Thoracic aorta (tissue), 2 donors: ENCODE data around the gene MYOM1. TPM values are rescaled to one million over a fixed set of nuclear protein-coding genes. Genes with fewer than 3 reads are reported as not detected.

Source experiments
- ATAC-seq: fragments of 150-250 bp; one replicate; pipeline ENCODE4 v1.8.0; 2017; ENCODE audit warnings: low read depth; ENCODE audit not compliant: insufficient number of reproducible peaks, low FRiP score
- DNase-seq: peaks from one replicate; pipeline ENCODE4 v3.0.0-alpha.2; 2020; ENCODE audit warnings: low spot score
- H3K27ac ChIP-seq, 2 donors: fragments of 200-600 bp; sonication (generic); 1 replicate in 1 of 2; 2 replicates in 1 of 2; pipeline ENCODE4 v1.5.1; 2016; ENCODE audit warnings: mild to moderate bottlenecking in 2 of 2, moderate library complexity in 2 of 2
- H3K27me3 ChIP-seq: fragments of 200-600 bp; sonication (generic); replicated peaks from 2 replicates; pipeline ENCODE4 v1.6.0; 2016; ENCODE audit warnings: mild to moderate bottlenecking; ENCODE audit not compliant: insufficient read depth
- H3K36me3 ChIP-seq: fragments of 200-600 bp; sonication (generic); one replicate; pipeline ENCODE4 v1.5.1; 2016
- H3K4me1 ChIP-seq, 2 donors: fragments of 200-600 bp; sonication (generic); 1 replicate in 1 of 2; 2 replicates in 1 of 2; pipeline versions ENCODE4 v1.5.1 to v1.6.0; 2016; ENCODE audit warnings: low read depth in 2 of 2, mild to moderate bottlenecking in 1 of 2; ENCODE audit not compliant: control insufficient read depth in 1 of 2
- H3K4me3 ChIP-seq: fragments of 200-600 bp; sonication (generic); 2 replicates; pipeline ENCODE4 v1.5.1; 2016; ENCODE audit warnings: mild to moderate bottlenecking
- H3K9me3 ChIP-seq: fragments of 200-600 bp; sonication (generic); 2 replicates; pipeline ENCODE4 v1.5.1; 2016
- CTCF ChIP-seq: fragments of 200-600 bp; sonication (generic); IDR thresholded peaks from one replicate; pipeline ENCODE4 v1.5.1; 2019; ENCODE audit warnings: antibody characterized with exemption
- total RNA-seq, 2 donors: library from RNA; depleted of rRNA; stranded (reverse); fragments of >200 nt; gene quantifications; one replicate each; pipeline versions ENCODE4 v1.1.0 to v1.2.3, GENCODE V29; 2016

The MYOM1 gene
- total RNA-seq, 2 donors from 2014 or later, result 16.1 to 27.2 TPM

GRCh38 chr18:3260995-3261372 is 41.2 kb upstream of the MYOM1 start:
- H3K4me1 ChIP-seq, result peaks cover 38 to 61% of the 10 kb centered on the region in 2 donors
- peaks cover 19% of the 10 kb centered on the region for H3K36me3 ChIP-seq
- H3K4me3 ChIP-seq, result peak overlapping the region; percentile 76
- no peak for TF ChIP-seq CTCF
- H3K9me3 ChIP-seq, result no peaks in the 10 kb centered on the region
- no peaks in the 10 kb centered on the region for H3K27me3 ChIP-seq
- peak overlapping the region; percentile 98 to 99 for H3K27ac ChIP-seq
- DNase-seq (no peak), ATAC-seq (no peak)

GRCh38 chr18:3257627-3258120 is 37.9 kb upstream of the MYOM1 start:
- H3K4me3 ChIP-seq, result no peak overlapping the region
- no peaks in the 10 kb centered on the region for H3K27me3 ChIP-seq
- H3K27ac ChIP-seq, result peak overlapping the region; percentile 99 to 100
- no peak for ATAC-seq
- H3K36me3 ChIP-seq, result peaks cover 47% of the 10 kb centered on the region
- H3K9me3 ChIP-seq, result no peaks in the 10 kb centered on the region
- no peak for TF ChIP-seq CTCF
- peaks cover 42 to 68% of the 10 kb centered on the region in 2 donors for H3K4me1 ChIP-seq
- DNase-seq, result no peak

GRCh38 chr18:3256693-3257626 is 37.2 kb upstream of the MYOM1 start:
- DNase-seq (no peak), ATAC-seq (peak; percentile 40)
- peaks cover 42 to 76% of the 10 kb centered on the region in 2 donors for H3K4me1 ChIP-seq
- no peaks in the 10 kb centered on the region for H3K9me3 ChIP-seq
- H3K27me3 ChIP-seq, result no peaks in the 10 kb centered on the region
- TF ChIP-seq CTCF, result no peak
- peaks cover 47% of the 10 kb centered on the region for H3K36me3 ChIP-seq
- peak overlapping the region; percentile 99 to 100 for H3K27ac ChIP-seq
- H3K4me3 ChIP-seq, result peak overlapping the region; percentile 42

- no peak for TF ChIP-seq CTCF
- no peak for ATAC-seq
- DNase-seq, result no peak
- peak overlapping the region; percentile 4 for H3K4me3 ChIP-seq
- H3K4me1 ChIP-seq, result peaks cover 42 to 79% of the 10 kb centered on the region in 2 donors
- peak overlapping the region; percentile 99 to 100 for H3K27ac ChIP-seq
- H3K36me3 ChIP-seq, result peaks cover 47% of the 10 kb centered on the region
- no peaks in the 10 kb centered on the region for H3K27me3 ChIP-seq
- H3K9me3 ChIP-seq, result no peaks in the 10 kb centered on the region
Measured at GRCh38 chr18:3255611-3256165, 35.9 kb upstream of the MYOM1 start.

- TF ChIP-seq CTCF, result no peak
- Histone ChIP-seq H3K27ac (peak overlapping the region; percentile 99 to 100), H3K4me1 (peaks cover 42 to 78% of the 10 kb centered on the region in 2 donors), H3K36me3 (peaks cover 47% of the 10 kb centered on the region), H3K9me3 (no peaks in the 10 kb centered on the region), H3K27me3 (no peaks in the 10 kb centered on the region), H3K4me3 (peak overlapping the region; percentile 56)
- no peak for DNase-seq
- ATAC-seq, result no peak
Measured at GRCh38 chr18:3254725-3255124, 35.0 kb upstream of the MYOM1 start.
